Tibial nerve (tissue), 4 donors: Measurements from ENCODE around the gene PTPN7. TPM values are rescaled to one million over a fixed set of nuclear protein-coding genes. Genes with fewer than 3 reads are reported as not detected.

Experiments
- DNase-seq, 2 donors: peaks; one replicate each; pipeline ENCODE4 v3.0.0-alpha.2; 2019; ENCODE audit warnings: low spot score in 2 of 2
- H3K27ac ChIP-seq, 4 donors: fragments of 200-600 bp; sonication (generic) in 3 of 4; one replicate each; pipeline ENCODE4 v1.5.1; 2017 to 2019; ENCODE audit warnings: mild to moderate bottlenecking in 1 of 4
- H3K27me3 ChIP-seq, 2 donors: fragments of 200-600 bp; sonication (generic) in 1 of 2; one replicate each; pipeline versions ENCODE4 v1.5.1 to v1.6.0; 2017 to 2019
- H3K36me3 ChIP-seq, 3 donors: fragments of 200-600 bp; sonication (generic); one replicate each; pipeline ENCODE4 v1.5.1; 2018 to 2019
- H3K4me1 ChIP-seq, 4 donors: fragments of 200-600 bp; sonication (generic) in 3 of 4; one replicate each; pipeline ENCODE4 v1.5.1; 2017 to 2019
- H3K4me3 ChIP-seq, 4 donors: fragments of 200-600 bp; sonication (generic) in 3 of 4; one replicate each; pipeline ENCODE4 v1.5.1; 2017 to 2019; ENCODE audit warnings: mild to moderate bottlenecking in 1 of 4, moderate library complexity in 1 of 4
- H3K9me3 ChIP-seq, 4 donors: fragments of 200-600 bp; sonication (generic) in 3 of 4; one replicate each; pipeline ENCODE4 v1.5.1; 2017 to 2019
- CTCF ChIP-seq, 5 experiments: fragments of 200-600 bp in 3 of 5; fragments of 450-650 bp in 2 of 5; sonication (generic) in 3 of 5; IDR thresholded peaks; one replicate each; pipeline ENCODE4 v1.5.1; 2016 to 2019; ENCODE audit warnings: antibody characterized with exemption in 5 of 5, mild to moderate bottlenecking in 3 of 5, moderate library complexity in 2 of 5
- EP300 ChIP-seq, 2 donors: sonication (generic); formaldehyde crosslinking; IDR thresholded peaks; one replicate each; pipeline ENCODE4 v1.6.1; 2017; ENCODE audit warnings: antibody characterized with exemption in 2 of 2, mild to moderate bottlenecking in 1 of 2
- POLR2A ChIP-seq, 2 donors: fragments of 450-650 bp; IDR thresholded peaks; one replicate each; pipeline ENCODE4 v1.6.1; 2017; ENCODE audit warnings: antibody characterized with exemption in 2 of 2, mild to moderate bottlenecking in 2 of 2, moderate library complexity in 2 of 2
- WGBS, 2 donors: methylation state at CpG; one replicate each; pipeline ENCODE4 v1.1.5; 2018; 5-methylcytosine and 5-hydroxymethylcytosine counted together
- total RNA-seq, 4 donors: library from RNA; depleted of rRNA; stranded (reverse); fragments of >200 nt; gene quantifications; one replicate each; pipeline ENCODE4 v1.1.0, GENCODE V29; 2016

PTPN7 gene
- total RNA-seq, 4 donors from 2014 or later: 1.2 to 13.8 (median 6.8) TPM

GRCh38 chr1:202151045-202151444 is 9.4 kb downstream of the PTPN7 start:
- H3K27me3 ChIP-seq: no peaks in the 10 kb centered on the region
- H3K27ac ChIP-seq: no peak overlapping the region
- peaks cover 0 to 10% (median 0%) of the 10 kb centered on the region in 4 donors for H3K4me1 ChIP-seq
- WGBS, 2 donors: 87 to 93% methylated on average over 2 of the region's 2 CpGs
- H3K36me3 ChIP-seq: no peaks in the 10 kb centered on the region
- no peaks in the 10 kb centered on the region for H3K9me3 ChIP-seq
- DNase-seq: no peak
- TF ChIP-seq EP300 (IDR thresholded peaks at IDR 0.05) (no peak), POLR2A (IDR thresholded peaks at IDR 0.05) (no peak), CTCF (IDR thresholded peaks at IDR 0.05) (no peak)
- no peak overlapping the region for H3K4me3 ChIP-seq

- Histone ChIP-seq H3K4me1 (peaks cover 0 to 11% (median under 1%) of the 10 kb centered on the region in 4 donors), H3K36me3 (no peaks in the 10 kb centered on the region), H3K27me3 (no peaks in the 10 kb centered on the region), H3K9me3 (no peaks in the 10 kb centered on the region), H3K27ac (no peak overlapping the region), H3K4me3 (no peak overlapping the region)
- no peak for DNase-seq
- 81 to 89% methylated on average over 8 of the region's 8 CpGs for WGBS, 2 donors
- TF ChIP-seq CTCF (IDR thresholded peaks at IDR 0.05) (no peak), POLR2A (IDR thresholded peaks at IDR 0.05) (no peak), EP300 (IDR thresholded peaks at IDR 0.05) (no peak)
Measured at GRCh38 chr1:202150602-202151001, 9.8 kb downstream of the PTPN7 start.

- H3K27ac ChIP-seq: no peak overlapping the region
- no peak for TF ChIP-seq EP300 (IDR thresholded peaks at IDR 0.05)
- TF ChIP-seq POLR2A (IDR thresholded peaks at IDR 0.05): no peak
- TF ChIP-seq CTCF (IDR thresholded peaks at IDR 0.05): no peak
Measured at GRCh38 chr1:202150187-202150586, 10.2 kb downstream of the PTPN7 start.

GRCh38 chr1:202149566-202149965 is 10.8 kb downstream of the PTPN7 start:
- Histone ChIP-seq H3K36me3 (no peaks in the 10 kb centered on the region), H3K4me3 (no peak overlapping the region), H3K27me3 (no peaks in the 10 kb centered on the region), H3K4me1 (peaks cover 0 to 8% (median 5%) of the 10 kb centered on the region in 4 donors), H3K27ac (no peak overlapping the region), H3K9me3 (no peaks in the 10 kb centered on the region)
- DNase-seq: no peak
- no peak for TF ChIP-seq EP300 (IDR thresholded peaks at IDR 0.05)
- TF ChIP-seq POLR2A (IDR thresholded peaks at IDR 0.05): no peak
- TF ChIP-seq CTCF (IDR thresholded peaks at IDR 0.05): no peak
- 85 to 89% methylated on average over 4 of the region's 4 CpGs for WGBS, 2 donors

More at GRCh38 chr1:202150187-202150586, 10.2 kb downstream of the PTPN7 start:
- DNase-seq: no peak
- Histone ChIP-seq H3K4me1 (peaks cover 0 to 11% (median 4%) of the 10 kb centered on the region in 4 donors), H3K9me3 (no peaks in the 10 kb centered on the region), H3K27me3 (no peaks in the 10 kb centered on the region), H3K4me3 (no peak overlapping the region), H3K36me3 (no peaks in the 10 kb centered on the region)
- 86 to 93% methylated on average over 9 of the region's 9 CpGs for WGBS, 2 donors

- H3K4me3 ChIP-seq: no peak overlapping the region
- no peak overlapping the region for H3K27ac ChIP-seq
- H3K9me3 ChIP-seq: no peaks in the 10 kb centered on the region
- H3K4me1 ChIP-seq: peaks cover 0 to 8% (median 6%) of the 10 kb centered on the region in 4 donors
- 56 to 71% methylated on average over 2 to 4 of the region's 4 CpGs for WGBS, 2 donors
- no peaks in the 10 kb centered on the region for H3K36me3 ChIP-seq
- no peaks in the 10 kb centered on the region for H3K27me3 ChIP-seq
- DNase-seq: no peak
- TF ChIP-seq EP300 (IDR thresholded peaks at IDR 0.05) (no peak), POLR2A (IDR thresholded peaks at IDR 0.05) (no peak)
Measured at GRCh38 chr1:202148391-202148790, 12.0 kb downstream of the PTPN7 start.

GRCh38 chr1:202146993-202147392 is 13.4 kb downstream of the PTPN7 start:
- H3K4me1 ChIP-seq: peaks cover 0 to 21% (median 17%) of the 10 kb centered on the region in 4 donors
- H3K9me3 ChIP-seq: no peaks in the 10 kb centered on the region
- WGBS, 2 donors: 57 to 70% methylated on average over 2 to 3 of the region's 3 CpGs
- DNase-seq: no peak
- H3K4me3 ChIP-seq: no peak overlapping the region
- no peaks in the 10 kb centered on the region for H3K27me3 ChIP-seq
- H3K27ac ChIP-seq: no peak overlapping the region
- no peak for TF ChIP-seq EP300 (IDR thresholded peaks at IDR 0.05)
- TF ChIP-seq CTCF (IDR thresholded peaks at IDR 0.05): no peak
- TF ChIP-seq POLR2A (IDR thresholded peaks at IDR 0.05): no peak
- H3K36me3 ChIP-seq: no peaks in the 10 kb centered on the region
